ENCODE results near the gene SUCLG1.
"Not testable (repeated sequence)": the region's sequence is repeated elsewhere in the genome, so short reads cannot be mapped to it uniquely, and the experiment has no call there.

The SUCLG1 gene

DNA sequence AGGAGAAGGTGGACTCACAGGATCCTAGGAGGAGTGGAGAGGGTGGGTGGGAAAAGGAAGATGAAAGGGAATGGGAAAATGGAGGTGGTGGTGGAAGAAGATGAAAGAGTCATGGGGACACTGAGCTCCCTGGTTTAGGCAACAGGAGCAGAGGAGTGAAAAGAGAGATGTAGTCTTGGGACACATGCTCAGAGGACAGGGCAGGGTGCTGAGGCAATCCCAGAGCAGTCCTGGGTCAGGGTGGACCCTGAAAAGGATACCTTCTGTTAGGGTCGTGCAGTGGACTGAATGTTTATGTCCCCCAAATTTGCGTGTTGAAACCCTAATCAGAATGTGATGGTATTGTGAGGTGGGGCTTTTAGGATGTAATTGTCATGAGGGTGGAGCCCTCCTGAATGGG is 37.9 kb downstream of the SUCLG1 start:
- DNase-seq (ENCODE audit: low spot score) = no peak

- no peak for DNase-seq (ENCODE audit: low spot score)
These were observed 41.5 kb downstream of the SUCLG1 start for GRCh38 chr2:84417453-84418145.

DNA sequence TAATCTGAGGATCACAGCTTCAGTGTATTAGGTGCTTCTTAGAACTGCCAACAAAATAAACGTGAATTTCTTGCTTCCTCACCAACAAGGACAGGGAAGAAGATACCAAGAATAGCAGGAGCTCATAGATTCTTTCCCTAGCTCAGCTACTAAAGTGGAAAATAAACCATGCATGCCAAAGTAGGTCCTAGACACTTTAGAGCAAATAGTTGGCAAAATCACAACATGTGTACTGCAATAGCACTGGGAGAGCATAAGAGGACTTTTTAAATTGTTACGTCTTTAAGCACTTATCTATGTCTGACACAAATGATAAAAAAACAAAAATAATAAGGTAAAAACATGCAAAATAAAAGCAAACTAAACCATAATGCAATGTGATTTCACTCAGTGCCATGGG is 49.5 kb downstream of the SUCLG1 start:
- DNase-seq (ENCODE audit: low spot score) = no peak

DNA sequence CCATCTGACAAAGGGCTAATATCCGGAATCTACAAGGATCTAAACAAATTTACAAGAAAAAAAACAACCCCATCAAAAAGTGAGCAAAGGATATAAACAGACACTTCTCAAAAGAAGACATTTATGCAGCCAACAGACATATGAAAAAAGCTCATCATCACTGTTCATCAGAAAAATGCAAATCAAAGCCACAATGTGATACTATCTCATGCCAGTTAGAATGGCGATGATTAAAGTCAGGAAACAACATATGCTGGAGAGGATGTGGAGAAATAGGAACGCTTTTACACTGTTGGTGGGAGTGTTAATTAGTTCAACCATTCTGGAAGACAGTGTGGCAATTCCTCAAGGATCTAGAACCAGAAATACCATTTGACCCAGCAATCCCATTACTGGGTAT is 57.0 kb downstream of the SUCLG1 start:
- DNase-seq (ENCODE audit: low spot score) = not testable (repeated sequence)

GRCh38 chr2:84399839-84400238 is 59.2 kb downstream of the SUCLG1 start:
- not testable (repeated sequence) for DNase-seq (ENCODE audit: low spot score)

GRCh38 chr2:84395820-84396219 is 63.3 kb downstream of the SUCLG1 start:
- no peak for DNase-seq (ENCODE audit: low spot score)

GRCh38 chr2:84394628-84395027 is 64.5 kb downstream of the SUCLG1 start:
- no peak for DNase-seq (ENCODE audit: low spot score)

DNA sequence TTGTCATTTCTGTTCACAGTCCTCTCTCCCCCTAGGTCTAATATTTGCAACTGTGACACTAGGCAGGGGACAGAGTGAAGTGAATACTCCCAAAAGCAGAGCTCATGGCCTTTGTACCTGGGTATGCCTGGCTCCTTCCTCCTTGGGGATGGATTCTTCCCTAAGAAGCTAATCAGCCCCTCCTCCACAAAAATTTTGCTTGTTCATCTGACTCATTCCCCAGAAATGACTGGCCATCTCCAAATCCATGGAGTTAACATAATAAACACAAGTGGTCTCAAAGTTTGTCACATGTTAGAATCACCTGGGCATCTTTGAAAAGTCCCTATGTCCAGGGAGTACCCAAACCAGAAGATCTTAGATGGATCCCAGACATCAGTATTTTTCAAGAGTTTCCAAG is 65.3 kb downstream of the SUCLG1 start:
- DNase-seq (ENCODE audit: low spot score) = no peak

DNA sequence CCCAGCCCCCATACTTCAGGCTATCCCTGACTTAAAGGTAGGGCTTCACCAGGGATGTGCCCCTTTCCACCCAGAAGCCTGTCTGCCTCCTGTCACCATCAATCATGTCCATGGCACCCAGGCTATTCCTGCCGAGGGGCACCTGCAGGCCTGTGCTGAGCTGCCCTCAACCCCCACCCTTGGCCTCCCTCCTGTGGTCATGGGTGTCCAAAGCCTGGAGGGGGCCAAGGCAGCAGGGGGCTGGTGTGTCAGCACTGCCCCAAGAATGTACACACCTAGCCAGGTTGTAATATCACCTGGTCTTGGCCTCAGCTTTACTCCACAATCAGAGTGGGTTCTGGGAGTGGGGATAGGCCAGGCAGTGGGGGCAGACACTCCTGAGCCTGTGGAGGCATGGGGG is 69.3 kb downstream of the SUCLG1 start:
- DNase-seq (ENCODE audit: low spot score) = no peak

DNA sequence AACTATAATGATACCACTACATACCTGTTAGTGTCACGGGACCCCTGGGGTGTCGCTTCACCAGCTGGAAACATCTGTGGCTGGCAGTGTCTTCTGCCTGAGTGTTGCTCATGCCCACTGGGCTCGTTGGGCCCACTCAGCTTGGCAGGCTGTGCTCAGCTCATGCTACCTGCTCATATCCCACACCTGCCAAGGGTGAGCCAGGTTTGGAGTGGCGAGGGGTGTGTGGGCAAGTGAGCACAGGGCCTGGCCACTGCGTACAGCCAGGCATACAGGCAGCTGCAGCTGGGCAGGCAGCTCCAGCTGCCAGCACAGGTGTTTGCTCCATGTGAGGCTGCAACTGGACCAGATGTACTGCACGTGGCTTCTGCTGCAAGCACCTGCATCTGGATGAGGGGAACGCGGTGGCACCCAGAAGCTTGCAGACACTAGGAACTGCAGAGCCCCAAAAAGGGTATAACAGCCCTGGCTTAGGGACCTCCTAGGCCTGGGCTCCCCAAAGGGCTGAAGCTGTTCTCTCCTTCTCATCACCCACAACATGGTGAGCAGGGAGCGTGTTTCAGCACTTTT is 70.1 kb downstream of the SUCLG1 start:
- no peak for DNase-seq (ENCODE audit: low spot score)

DNA sequence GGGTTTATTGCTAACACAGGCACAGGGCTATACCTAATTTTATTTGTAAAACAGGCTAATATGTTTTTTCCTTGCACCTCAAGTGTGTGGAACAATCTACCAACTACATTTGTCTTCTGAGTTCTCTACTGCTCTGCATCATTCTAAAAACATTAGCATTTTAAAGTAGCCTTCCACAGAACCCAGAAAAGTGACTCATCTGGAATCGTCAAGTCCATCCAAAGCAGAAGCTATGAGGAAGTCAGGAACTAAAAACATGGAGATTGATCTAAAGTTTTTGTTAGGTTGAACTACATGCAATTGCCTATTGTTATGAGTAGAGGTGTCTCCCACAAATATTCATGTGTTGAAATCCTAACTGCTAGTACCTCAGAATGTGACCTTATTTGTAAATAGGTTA is 70.9 kb downstream of the SUCLG1 start:
- no peak for DNase-seq (ENCODE audit: low spot score)

DNA sequence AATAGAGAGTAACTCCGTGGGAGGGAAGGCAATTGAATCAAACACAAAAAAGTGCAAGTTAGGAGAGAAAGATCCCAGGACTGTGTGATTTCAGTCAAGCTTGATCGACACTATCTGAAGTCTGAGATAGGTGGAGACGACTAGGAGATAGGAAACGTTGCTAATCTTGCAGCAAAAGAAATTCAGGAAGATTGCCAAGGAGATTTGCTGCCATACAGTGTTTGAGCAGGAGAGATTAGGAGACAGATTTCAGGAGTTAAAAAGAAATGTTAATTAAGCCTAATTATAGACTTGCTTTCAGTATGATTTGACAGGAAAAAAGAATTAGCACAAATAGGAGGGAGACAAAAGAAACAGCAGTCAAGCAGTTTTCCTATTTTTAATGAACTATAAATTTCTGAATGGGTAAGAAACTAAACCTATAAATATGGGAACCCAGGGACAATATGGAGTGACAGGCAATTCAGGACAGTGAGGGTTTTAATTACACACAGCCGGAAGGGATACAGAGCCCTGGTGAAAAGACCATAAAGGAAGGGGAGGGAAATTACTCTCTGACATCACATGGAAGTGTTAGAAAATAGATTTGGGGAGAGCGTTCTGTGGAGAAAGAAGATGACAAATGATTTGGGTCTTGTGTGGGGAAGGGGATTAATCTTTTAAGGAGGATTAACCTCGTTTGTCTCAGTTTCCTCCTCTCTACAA is 72.6 kb downstream of the SUCLG1 start:
- DNase-seq (ENCODE audit: low spot score) = no peak

- DNase-seq (ENCODE audit: low spot score) = no peak
These were observed 75.8 kb downstream of the SUCLG1 start for GRCh38 chr2:84383271-84383670.

DNA sequence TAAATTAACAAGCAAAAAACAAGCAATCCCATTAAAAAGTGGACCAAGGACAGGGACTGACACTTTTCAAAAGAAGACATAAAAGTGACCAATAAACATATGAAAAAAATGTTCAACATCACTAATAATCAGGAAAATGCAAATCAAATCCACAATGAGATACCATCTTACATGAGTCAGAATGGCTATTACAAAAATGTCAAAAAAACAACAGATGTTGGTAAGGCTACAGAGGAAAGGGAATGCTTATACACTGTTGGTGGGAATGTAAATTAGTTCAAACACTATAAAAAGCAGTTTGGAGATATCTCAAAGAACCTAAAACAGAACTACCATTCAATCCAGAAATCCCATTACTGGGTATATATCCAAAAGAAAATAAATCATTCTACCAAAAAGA is 78.2 kb downstream of the SUCLG1 start:
- DNase-seq (ENCODE audit: low spot score) = no peak

DNA sequence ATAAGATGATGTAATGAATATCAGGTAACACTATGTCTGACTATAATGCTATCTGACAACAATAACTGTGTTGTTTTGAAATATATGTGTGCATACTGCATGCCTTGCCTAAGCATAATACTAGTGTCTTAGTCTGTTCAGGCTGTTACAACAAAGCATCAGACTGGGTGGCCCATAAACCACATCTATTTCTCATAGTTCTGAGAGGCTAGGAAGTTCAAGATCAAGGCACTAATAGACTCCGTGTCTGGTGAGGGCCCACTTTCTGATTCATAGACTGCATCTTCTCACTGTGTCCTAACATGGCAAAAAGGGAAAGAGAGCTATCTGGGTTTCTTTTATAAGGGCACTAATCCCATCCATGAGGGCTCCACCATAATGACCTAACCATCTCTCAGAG is 80.1 kb downstream of the SUCLG1 start:
- DNase-seq (ENCODE audit: low spot score) = no peak

DNA sequence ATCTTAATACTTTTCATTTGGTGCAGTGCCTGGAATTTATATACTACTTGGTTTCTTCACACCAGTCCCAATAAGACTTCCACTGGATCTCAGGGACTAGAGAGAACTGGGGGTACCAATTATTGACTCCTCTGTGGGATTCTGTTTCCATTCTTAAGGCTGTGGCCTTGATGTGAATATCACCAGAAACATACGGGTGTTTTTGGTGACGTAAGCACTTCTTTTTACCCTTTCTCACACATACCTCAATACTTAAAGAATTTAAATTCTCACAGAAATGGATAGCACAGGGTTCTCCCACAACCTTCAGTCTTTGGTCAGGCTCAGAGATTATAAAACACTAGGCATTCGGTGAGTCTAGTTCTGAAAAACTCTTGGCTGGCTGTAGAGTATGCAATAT is 84.1 kb downstream of the SUCLG1 start:
- DNase-seq (ENCODE audit: low spot score) = no peak

GRCh38 chr2:84373866-84374265 is 85.2 kb downstream of the SUCLG1 start:
- no peak for DNase-seq (ENCODE audit: low spot score)
